SK-N-SH treated with all-trans-retinoic acid at 6 μM for 48 hours (cell line): ENCODE data around the gene CCDC24.

Source experiments
- ATAC-seq: fragments of 200-7000 bp; cut with Tn5 transposase; 3 replicates; pipeline ENCODE4 v1.9.1; 2020; ENCODE audit warnings: mild to moderate bottlenecking, moderate library complexity
- BACH2 ChIP-seq: fragments of 250-450 bp; sonication (Bioruptor Pico); IDR thresholded peaks from 2 replicates; pipeline ENCODE4 v1.9.0; 2021; ENCODE audit warnings: mild to moderate bottlenecking, borderline replicate concordance
- CREB5 ChIP-seq: fragments of 250-450 bp; sonication (Bioruptor Pico); IDR thresholded peaks from 2 replicates; pipeline ENCODE4 v1.5.1; 2020; ENCODE audit warnings: low read depth, mild to moderate bottlenecking, moderate library complexity
- CSDC2 ChIP-seq: fragments of 250-450 bp; sonication (Bioruptor Pico); IDR thresholded peaks from 2 replicates; pipeline ENCODE4 v1.5.0; 2020; ENCODE audit warnings: mild to moderate bottlenecking, moderate library complexity
- ESRRG ChIP-seq: fragments of 250-450 bp; sonication (Bioruptor Pico); IDR thresholded peaks from 2 replicates; pipeline ENCODE4 v1.6.1; 2021; ENCODE audit warnings: mild to moderate bottlenecking
- GLIS3 ChIP-seq: fragments of 250-450 bp; sonication (Bioruptor Pico); IDR thresholded peaks from 2 replicates; pipeline ENCODE4 v1.5.0; 2020; ENCODE audit warnings: mild to moderate bottlenecking, moderate library complexity
- ISL1 ChIP-seq: fragments of 250-450 bp; sonication (Bioruptor Pico); IDR thresholded peaks from 2 replicates; pipeline ENCODE4 v2.1.2; 2022; ENCODE audit warnings: mild to moderate bottlenecking, moderate library complexity
- OSR1 ChIP-seq: fragments of 250-450 bp; sonication (Bioruptor Pico); IDR thresholded peaks from 2 replicates; pipeline ENCODE4 v1.8.0; 2022; ENCODE audit warnings: moderate library complexity, mild to moderate bottlenecking, inconsistent platforms
- PATZ1 ChIP-seq: fragments of 250-450 bp; sonication (Bioruptor Pico); IDR thresholded peaks from 2 replicates; pipeline ENCODE4 v1.8.0; 2020; ENCODE audit warnings: mild to moderate bottlenecking, moderate library complexity, borderline replicate concordance
- POU6F1 ChIP-seq: fragments of 250-450 bp; sonication (Bioruptor Pico); IDR thresholded peaks from 2 replicates; pipeline ENCODE4 v1.8.0; 2021; ENCODE audit warnings: low read depth, mild to moderate bottlenecking, moderate library complexity, borderline replicate concordance
- RARB ChIP-seq: fragments of 250-450 bp; sonication (Bioruptor Pico); IDR thresholded peaks from 2 replicates; pipeline ENCODE4 v1.8.0; 2021; ENCODE audit warnings: mild to moderate bottlenecking, moderate library complexity
- SNAI2 ChIP-seq: fragments of 250-450 bp; sonication (Bioruptor Pico); IDR thresholded peaks from 2 replicates; pipeline ENCODE4 v1.5.0; 2020; ENCODE audit warnings: mild to moderate bottlenecking, moderate library complexity
- TOX ChIP-seq: fragments of 250-450 bp; sonication (Bioruptor Pico); IDR thresholded peaks from 2 replicates; pipeline ENCODE4 v1.8.0; 2021; ENCODE audit warnings: mild to moderate bottlenecking, moderate library complexity, borderline replicate concordance
- TSHZ2 ChIP-seq: fragments of 250-450 bp; sonication (Bioruptor Pico); IDR thresholded peaks from 2 replicates; pipeline ENCODE4 v1.5.0; 2020; ENCODE audit warnings: mild to moderate bottlenecking, moderate library complexity
- ZC3H10 ChIP-seq: fragments of 250-450 bp; sonication (Bioruptor Pico); IDR thresholded peaks from 2 replicates; pipeline ENCODE4 v1.5.1; 2021; ENCODE audit warnings: mild to moderate bottlenecking, moderate library complexity
- ZFP3 ChIP-seq: fragments of 250-450 bp; sonication (Bioruptor Pico); IDR thresholded peaks from 2 replicates; pipeline ENCODE4 v1.5.0; 2020; ENCODE audit warnings: mild to moderate bottlenecking, moderate library complexity
- TF ChIP-seq, protein P1 (sequence below): fragments of 250-450 bp; sonication (Bioruptor Pico); IDR thresholded peaks from 2 replicates; pipeline ENCODE4 v1.5.1; 2021; ENCODE audit warnings: mild to moderate bottlenecking, moderate library complexity

Gene CCDC24

DNA sequence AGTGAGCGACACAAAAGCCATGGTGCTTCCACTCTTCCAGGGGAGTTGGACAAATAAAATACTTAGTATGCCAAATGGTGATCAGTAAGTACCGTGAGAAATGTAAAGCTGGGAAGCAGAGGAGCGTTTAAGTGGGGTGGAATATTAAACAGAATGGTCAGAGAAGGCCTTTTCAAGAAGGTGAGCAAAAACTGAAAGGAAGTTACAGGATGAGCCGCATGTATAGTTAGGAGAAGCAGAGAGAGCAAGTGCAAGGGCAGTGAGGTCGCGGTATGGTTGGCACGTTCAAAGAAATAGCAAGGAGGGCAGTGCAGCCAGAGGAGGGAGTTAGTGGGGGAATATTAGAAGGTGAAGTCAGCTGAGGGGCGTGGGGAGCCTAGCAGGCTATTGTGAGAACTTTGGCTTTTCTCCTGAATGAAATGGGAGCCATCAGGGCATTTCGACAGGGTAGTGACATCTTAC, 17.4 kb upstream of the CCDC24 start:
- peak; percentile 0; the same call in 2 of the 3 replicates for ATAC-seq
- no peak for TF ChIP-seq TOX
- TF ChIP-seq CREB5 (CRISPR knock-in tag): no peak
- TF ChIP-seq SNAI2 (CRISPR knock-in tag): no peak
- no peak for TF ChIP-seq ZFP3 (CRISPR knock-in tag)
- TF ChIP-seq ZC3H10 (CRISPR knock-in tag): no peak
- TF ChIP-seq, protein P1, sequence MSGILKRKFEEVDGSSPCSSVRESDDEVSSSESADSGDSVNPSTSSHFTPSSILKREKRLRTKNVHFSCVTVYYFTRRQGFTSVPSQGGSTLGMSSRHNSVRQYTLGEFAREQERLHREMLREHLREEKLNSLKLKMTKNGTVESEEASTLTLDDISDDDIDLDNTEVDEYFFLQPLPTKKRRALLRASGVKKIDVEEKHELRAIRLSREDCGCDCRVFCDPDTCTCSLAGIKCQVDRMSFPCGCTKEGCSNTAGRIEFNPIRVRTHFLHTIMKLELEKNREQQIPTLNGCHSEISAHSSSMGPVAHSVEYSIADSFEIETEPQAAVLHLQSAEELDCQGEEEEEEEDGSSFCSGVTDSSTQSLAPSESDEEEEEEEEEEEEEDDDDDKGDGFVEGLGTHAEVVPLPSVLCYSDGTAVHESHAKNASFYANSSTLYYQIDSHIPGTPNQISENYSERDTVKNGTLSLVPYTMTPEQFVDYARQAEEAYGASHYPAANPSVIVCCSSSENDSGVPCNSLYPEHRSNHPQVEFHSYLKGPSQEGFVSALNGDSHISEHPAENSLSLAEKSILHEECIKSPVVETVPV (CRISPR knock-in tag): no peak
- TF ChIP-seq TSHZ2 (CRISPR knock-in tag): no peak
- no peak for TF ChIP-seq RARB (CRISPR knock-in tag)

GRCh38 chr1:43974443-43975248, 16.8 kb upstream of the CCDC24 start, which contains the start of gene ATP6V0B:
Gene ATP6V0B (plus strand): TSS chr1:43974960. CDS start chr1:43975041, 81 bp downstream.
- TF ChIP-seq CSDC2 (no peak), TOX (no peak), POU6F1 (CRISPR knock-in tag) (no peak), GLIS3 (CRISPR knock-in tag) (no peak; the same call in 1 of the 2 replicates), RARB (CRISPR knock-in tag) (no peak), PATZ1 (CRISPR knock-in tag) (no peak), ISL1 (no peak), ESRRG (CRISPR knock-in tag) (no peak), TSHZ2 (CRISPR knock-in tag) (no peak), CREB5 (CRISPR knock-in tag) (no peak), BACH2 (CRISPR knock-in tag) (no peak), OSR1 (CRISPR knock-in tag) (no peak)
- peak; percentile 84 for ATAC-seq
